LNCAP (cell line): ENCODE measurements around the gene NT5DC4.

ENCODE experiments used
- CTCF ChIP-seq: fragments of 450-650 bp; IDR thresholded peaks from 2 replicates; pipeline ENCODE4 v1.5.1; 2017; ENCODE audit warnings: mild to moderate bottlenecking

The NT5DC4 gene

GRCh38 chr2:112725545-112726457, 5.0 kb downstream of the NT5DC4 start:
- TF ChIP-seq CTCF = no peak

GRCh38 chr2:112726487-112727190, 5.8 kb downstream of the NT5DC4 start:
- TF ChIP-seq CTCF = peak; percentile 88

- no peak for TF ChIP-seq CTCF
These were observed 6.6 kb downstream of the NT5DC4 start for GRCh38 chr2:112727276-112728028.

GRCh38 chr2:112728029-112728362, 7.2 kb downstream of the NT5DC4 start:
- TF ChIP-seq CTCF = no peak

- no peak for TF ChIP-seq CTCF
These were observed 7.8 kb downstream of the NT5DC4 start for GRCh38 chr2:112728378-112729175.

GRCh38 chr2:112730216-112730615, 9.4 kb downstream of the NT5DC4 start:
- TF ChIP-seq CTCF = no peak

- no peak for TF ChIP-seq CTCF
These were observed 10.0 kb downstream of the NT5DC4 start for GRCh38 chr2:112730791-112731190.
